K562 (cell line): ENCODE measurements around the gene S100A6. TPM values are rescaled to one million over a fixed set of nuclear protein-coding genes. Genes with fewer than 3 reads are reported as not detected.

Experiments used
- CEBPB ChIP-seq: fragments of 450-650 bp; IDR thresholded peaks from 2 replicates; pipeline ENCODE4 v1.6.1; 2016; ENCODE audit warnings: missing genetic modification characterization, missing compliant biosample characterization
- CREB1 ChIP-seq, 2 experiments: sonication (generic) in 1 of 2; formaldehyde crosslinking in 1 of 2; IDR thresholded peaks; 2 replicates each; pipeline versions ENCODE4 v1.6.1 to v1.8.0; 2012 to 2022; ENCODE audit warnings: inconsistent platforms in 1 of 2, mild to moderate bottlenecking in 1 of 2, missing genetic modification reagents in 1 of 2, moderate library complexity in 1 of 2
- HDAC8 ChIP-seq: fragments of 450-650 bp; IDR thresholded peaks from 2 replicates; pipeline ENCODE4 v1.6.1; 2016; ENCODE audit warnings: mild to moderate bottlenecking, missing genetic modification characterization, moderate library complexity, missing compliant biosample characterization
- ILK ChIP-seq: fragments of 450-650 bp; IDR thresholded peaks from 2 replicates; pipeline ENCODE4 v1.6.1; 2016; ENCODE audit warnings: missing genetic modification characterization, low read depth, mild to moderate bottlenecking, missing compliant biosample characterization, moderate library complexity, borderline replicate concordance
- MEF2A ChIP-seq: IDR thresholded peaks from 2 replicates; pipeline ENCODE4 v1.6.1; 2011; ENCODE audit warnings: low read depth, mild to moderate bottlenecking, low read length, moderate library complexity; ENCODE audit not compliant: control insufficient read depth
- MYNN ChIP-seq, 2 experiments: sonication (generic); formaldehyde crosslinking in 1 of 2; IDR thresholded peaks; 2 replicates each; pipeline versions ENCODE4 v1.5.0 to v1.6.1; 2016 to 2020; ENCODE audit warnings: antibody characterized with exemption in 1 of 2, missing genetic modification reagents in 1 of 2
- NBN ChIP-seq: fragments of 450-650 bp; IDR thresholded peaks from 2 replicates; pipeline ENCODE4 v1.6.1; 2016; ENCODE audit warnings: low read depth, mild to moderate bottlenecking
- NCOR1 ChIP-seq: fragments of 450-650 bp; IDR thresholded peaks from 2 replicates; pipeline ENCODE4 v1.6.1; 2016; ENCODE audit warnings: mild to moderate bottlenecking, moderate library complexity
- NFRKB ChIP-seq: fragments of 450-650 bp; IDR thresholded peaks from 2 replicates; pipeline ENCODE4 v1.6.1; 2016; ENCODE audit warnings: low read depth
- NUFIP1 ChIP-seq: fragments of 450-650 bp; IDR thresholded peaks from 2 replicates; pipeline ENCODE4 v1.6.1; 2018; ENCODE audit not compliant: partially characterized antibody
- POLR2B ChIP-seq: fragments of 450-650 bp; IDR thresholded peaks from 2 replicates; pipeline ENCODE4 v1.6.1; 2018; ENCODE audit warnings: low read depth; ENCODE audit not compliant: partially characterized antibody
- RFX5 ChIP-seq: IDR thresholded peaks from 2 replicates; pipeline ENCODE4 v1.6.1; 2011; ENCODE audit warnings: low read depth, mild to moderate bottlenecking, improper control_type of control experiment, low read length
- RHOXF2B ChIP-seq: fragments of 250-450 bp; sonication (Bioruptor Pico); conservative IDR thresholded peaks from 2 replicates; pipeline ENCODE4 v1.5.1; 2021
- TARDBP ChIP-seq: fragments of 450-650 bp; IDR thresholded peaks from 2 replicates; pipeline ENCODE4 v1.6.1; 2016
- ZBTB7A ChIP-seq: IDR thresholded peaks from 2 replicates; pipeline ENCODE4 v1.6.1; 2011; ENCODE audit warnings: low read depth, mild to moderate bottlenecking, low read length, moderate library complexity, borderline replicate concordance; ENCODE audit not compliant: control insufficient read depth
- ZBTB8A ChIP-seq: fragments of 450-650 bp; IDR thresholded peaks from 2 replicates; pipeline ENCODE4 v1.6.1; 2018; ENCODE audit warnings: mild to moderate bottlenecking, moderate library complexity; ENCODE audit not compliant: partially characterized antibody
- ZNF316 ChIP-seq: fragments of 450-650 bp; IDR thresholded peaks from 2 replicates; pipeline ENCODE4 v1.6.1; 2016
- ZNF41 ChIP-seq: fragments of 250-450 bp; sonication (Bioruptor Pico); conservative IDR thresholded peaks from 2 replicates; pipeline ENCODE4 v1.4.0; 2020; ENCODE audit warnings: mild to moderate bottlenecking
- ZNF75A ChIP-seq: fragments of 450-650 bp; formaldehyde crosslinking; IDR thresholded peaks from 2 replicates; pipeline ENCODE4 v1.4.0; 2020; ENCODE audit warnings: mild to moderate bottlenecking
- ZNF76 ChIP-seq: fragments of 250-450 bp; sonication (Bioruptor Pico); IDR thresholded peaks from 2 replicates; pipeline ENCODE4 v1.4.0; 2020; ENCODE audit warnings: mild to moderate bottlenecking, moderate library complexity, borderline replicate concordance
- ZNF780A ChIP-seq: fragments of 250-450 bp; sonication (Bioruptor Pico); IDR thresholded peaks from 2 replicates; pipeline ENCODE4 v1.5.0; 2021; ENCODE audit warnings: mild to moderate bottlenecking
- ZNF79 ChIP-seq: fragments of 250-450 bp; sonication (Bioruptor Pico); IDR thresholded peaks from 2 replicates; pipeline ENCODE4 v1.4.0; 2020; ENCODE audit warnings: low read depth, mild to moderate bottlenecking, moderate library complexity
- polyA plus RNA-seq, 8 experiments: library from polyadenylated mRNA; depleted of rRNA in 4 of 8; stranded (reverse) in 5 of 8; unstranded in 3 of 8; fragments of >200 nt; fragmentation: Nextera tagmentation in 2 of 8; fragmentation: Illumina TruSeq in 1 of 8; extraction: Ambion mirVana in 2 of 8; extraction: Trizol in 1 of 8; gene quantifications; 2 replicates each; pipeline versions ENCODE4 v1.2.1 to v1.2.3, GENCODE V29; 2011 to 2014; ENCODE audit warnings: inconsistent platforms in 1 of 8, missing spikeins in 1 of 8
- total RNA-seq, 7 experiments: library from RNA; depleted of rRNA in 6 of 7; stranded (reverse); fragments of >200 nt in 6 of 7; fragmentation: Illumina TruSeq in 2 of 7; extraction: Trizol in 2 of 7; gene quantifications; 2 replicates each; pipeline versions ENCODE4 v1.2.1 to v1.2.3, GENCODE V29; 2011 to 2021; ENCODE audit warnings: low replicate concordance in 1 of 7
- TF ChIP-seq, protein P1 (sequence below): fragments of 250-450 bp; sonication (Bioruptor Pico); IDR thresholded peaks from 2 replicates; pipeline ENCODE4 v1.4.0; 2020; ENCODE audit warnings: mild to moderate bottlenecking, moderate library complexity
- TF ChIP-seq, protein P2 (sequence below): fragments of 200-800 bp; sonication (Bioruptor generic); IDR thresholded peaks from 2 replicates; pipeline ENCODE4 v1.6.1; 2017; ENCODE audit warnings: missing genetic modification characterization, missing compliant biosample characterization

Gene S100A6
- total and polyA plus RNA-seq, 9 of the 15 experiments (the other 6 are each of a cell fraction or from before 2014, with no cell fraction given) = 9.8 to 66.5 (median 23.2) TPM

DNA sequence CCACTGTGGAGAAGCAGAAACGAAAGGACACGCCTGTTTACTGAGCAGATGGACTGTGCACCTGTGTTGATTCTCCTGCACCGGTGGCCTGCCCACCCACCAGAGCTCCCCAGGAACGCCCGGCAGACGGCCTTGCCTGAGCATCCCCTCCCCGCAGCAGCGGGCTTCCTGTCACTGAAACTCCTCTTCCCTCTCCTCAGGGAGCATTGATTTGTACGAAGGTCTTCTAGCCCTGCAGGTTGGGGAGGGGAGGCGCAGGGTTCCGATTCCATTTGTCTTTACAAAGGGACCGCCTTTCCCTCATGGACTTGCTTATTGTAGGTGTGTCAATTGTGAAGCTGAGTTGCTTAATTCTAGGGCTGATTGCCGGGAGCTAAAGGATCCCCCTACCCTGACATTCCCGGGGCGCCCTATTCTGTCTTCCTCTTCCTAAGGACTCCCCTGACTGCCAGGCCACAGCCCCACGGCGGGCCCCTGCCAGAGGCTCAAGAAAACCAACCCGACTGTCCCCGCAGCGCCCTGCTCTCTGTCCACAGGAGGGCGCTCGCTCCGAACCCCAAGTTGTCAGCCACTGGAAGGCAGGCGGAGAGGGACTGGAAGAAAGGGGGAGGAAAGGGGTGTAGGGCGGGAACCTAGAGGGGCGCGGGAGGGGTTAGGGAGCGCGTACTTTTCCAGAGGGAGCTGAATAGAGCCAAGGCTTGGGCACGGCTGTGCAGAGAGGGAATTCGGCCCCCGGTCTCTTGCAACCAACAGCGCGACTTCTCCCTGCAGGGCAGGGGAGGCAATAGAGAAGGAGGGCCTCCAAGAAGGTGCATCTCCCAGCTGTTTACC is 2.8 kb downstream of the S100A6 start (continued):
- TF ChIP-seq, protein P1, sequence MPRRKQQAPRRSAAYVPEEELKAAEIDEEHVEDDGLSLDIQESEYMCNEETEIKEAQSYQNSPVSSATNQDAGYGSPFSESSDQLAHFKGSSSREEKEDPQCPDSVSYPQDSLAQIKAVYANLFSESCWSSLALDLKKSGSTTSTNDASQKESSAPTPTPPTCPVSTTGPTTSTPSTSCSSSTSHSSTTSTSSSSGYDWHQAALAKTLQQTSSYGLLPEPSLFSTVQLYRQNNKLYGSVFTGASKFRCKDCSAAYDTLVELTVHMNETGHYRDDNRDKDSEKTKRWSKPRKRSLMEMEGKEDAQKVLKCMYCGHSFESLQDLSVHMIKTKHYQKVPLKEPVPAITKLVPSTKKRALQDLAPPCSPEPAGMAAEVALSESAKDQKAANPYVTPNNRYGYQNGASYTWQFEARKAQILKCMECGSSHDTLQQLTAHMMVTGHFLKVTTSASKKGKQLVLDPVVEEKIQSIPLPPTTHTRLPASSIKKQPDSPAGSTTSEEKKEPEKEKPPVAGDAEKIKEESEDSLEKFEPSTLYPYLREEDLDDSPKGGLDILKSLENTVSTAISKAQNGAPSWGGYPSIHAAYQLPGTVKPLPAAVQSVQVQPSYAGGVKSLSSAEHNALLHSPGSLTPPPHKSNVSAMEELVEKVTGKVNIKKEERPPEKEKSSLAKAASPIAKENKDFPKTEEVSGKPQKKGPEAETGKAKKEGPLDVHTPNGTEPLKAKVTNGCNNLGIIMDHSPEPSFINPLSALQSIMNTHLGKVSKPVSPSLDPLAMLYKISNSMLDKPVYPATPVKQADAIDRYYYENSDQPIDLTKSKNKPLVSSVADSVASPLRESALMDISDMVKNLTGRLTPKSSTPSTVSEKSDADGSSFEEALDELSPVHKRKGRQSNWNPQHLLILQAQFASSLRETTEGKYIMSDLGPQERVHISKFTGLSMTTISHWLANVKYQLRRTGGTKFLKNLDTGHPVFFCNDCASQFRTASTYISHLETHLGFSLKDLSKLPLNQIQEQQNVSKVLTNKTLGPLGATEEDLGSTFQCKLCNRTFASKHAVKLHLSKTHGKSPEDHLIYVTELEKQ (CRISPR knock-in tag) = no peak
- TF ChIP-seq ZNF76 (CRISPR knock-in tag) (no peak), MEF2A (no peak), ZNF316 (no peak), HDAC8 (tag) (no peak), POLR2B (no peak), ZBTB7A (peak; percentile 79; the same call in 1 of the 2 replicates), NCOR1 (no peak), ZNF41 (no peak), TARDBP (no peak), NFRKB (no peak), NUFIP1 (no peak), RHOXF2B (CRISPR knock-in tag) (no peak), RFX5 (no peak), CEBPB (tag) (no peak), MYNN (IDR thresholded peaks at IDR 0.05) (peak; percentile 78; the same call in 1 of the 2 replicates), MYNN (CRISPR knock-in tag; IDR thresholded peaks at IDR 0.05) (no peak), ILK (tag) (no peak), NBN (0 out of 2 replicates have a peak, but pooled peaks have one; percentile 36), ZNF79 (CRISPR knock-in tag) (no peak), CREB1 (IDR thresholded peaks at IDR 0.05) (no peak), CREB1 (CRISPR knock-in tag; IDR thresholded peaks at IDR 0.05) (no peak), ZBTB8A (no peak), ZNF75A (CRISPR knock-in tag) (no peak), ZNF780A (CRISPR knock-in tag) (no peak)
- TF ChIP-seq, protein P2, sequence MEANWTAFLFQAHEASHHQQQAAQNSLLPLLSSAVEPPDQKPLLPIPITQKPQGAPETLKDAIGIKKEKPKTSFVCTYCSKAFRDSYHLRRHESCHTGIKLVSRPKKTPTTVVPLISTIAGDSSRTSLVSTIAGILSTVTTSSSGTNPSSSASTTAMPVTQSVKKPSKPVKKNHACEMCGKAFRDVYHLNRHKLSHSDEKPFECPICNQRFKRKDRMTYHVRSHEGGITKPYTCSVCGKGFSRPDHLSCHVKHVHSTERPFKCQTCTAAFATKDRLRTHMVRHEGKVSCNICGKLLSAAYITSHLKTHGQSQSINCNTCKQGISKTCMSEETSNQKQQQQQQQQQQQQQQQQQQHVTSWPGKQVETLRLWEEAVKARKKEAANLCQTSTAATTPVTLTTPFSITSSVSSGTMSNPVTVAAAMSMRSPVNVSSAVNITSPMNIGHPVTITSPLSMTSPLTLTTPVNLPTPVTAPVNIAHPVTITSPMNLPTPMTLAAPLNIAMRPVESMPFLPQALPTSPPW (CRISPR knock-in tag) = peak; percentile 94
